Heart left ventricle (tissue), 13 donors: ENCODE data around the gene ZBTB40.

Experiments
- CTCF ChIP-seq, 12 donors: fragments of 200-600 bp; sonication (generic) in 4 of 12; IDR thresholded peaks; one replicate each; pipeline versions ENCODE4 v1.5.0 to v1.8.0; 2018 to 2022; ENCODE audit warnings: antibody characterized with exemption in 12 of 12, mild to moderate bottlenecking in 5 of 12
- POLR2A ChIP-seq, 2 donors: fragments of 450-650 bp; IDR thresholded peaks; one replicate each; pipeline ENCODE4 v1.6.1; 2017; ENCODE audit warnings: antibody characterized with exemption in 2 of 2, mild to moderate bottlenecking in 2 of 2, moderate library complexity in 2 of 2
- donor health status: ischemic (EF 13 %, LVEDD 7.1; RV severe dilation, severe dysfunction).
- donor health status: DM: no; HTN: yes; CAD: no.
- donor health status: DM: no; HTN: no; CAD: no.
- donor health status: ischemic (EF 25% LVEDD 6.9; RV normal size, moderate dysfunction).
- donor health status: ischemic (EF 25% LVEDD 5.7; RV mildly dilated, moderate dysfunction).
- donor health status: ischemic (EF 35%, LVEDD 5.7; RV mildly dilated, moderate dysfunction).
- donor health status: nonischemic (EF 11% LVEDD 7.7; RV severe dilation, severe dysfunction).
- donor health status: DM: yes; HTN: yes; CAD: no.
- donor health status: PGD.
- donor health status: ischemic (EF 29% LVEDD 5.4; RV normal size, mild dysfunction).
- donor health status: nonischemic (EF 23%, LVEDD 6.1; RV moderate dilation, normal function).

GRCh38 chr1:22533244-22533895 lies 81.7 kb downstream of the ZBTB40 start:
- TF ChIP-seq CTCF (IDR thresholded peaks at IDR 0.05): no peak
- TF ChIP-seq POLR2A (IDR thresholded peaks at IDR 0.05): no peak
